GM19463 (cell line): ENCODE measurements around the gene CREB3L4.
A peak's percentile ranks its signal among the peaks of the same experiment; 100 is the strongest.
"Not testable (repeated sequence)": the region's sequence is repeated elsewhere in the genome, so short reads cannot be mapped to it uniquely, and the experiment has no call there.

Source experiments
- ATAC-seq: cut with Tn5 transposase; IDR thresholded peaks from one replicate; pipeline ENCODE4 v1.9.1; 2021; ENCODE audit warnings: mild to moderate bottlenecking, moderate library complexity; ENCODE audit not compliant: unreplicated experiment

CREB3L4 gene

GRCh38 chr1:153984123-153984894 is 16.6 kb downstream of the CREB3L4 start:
- no peak for ATAC-seq

DNA sequence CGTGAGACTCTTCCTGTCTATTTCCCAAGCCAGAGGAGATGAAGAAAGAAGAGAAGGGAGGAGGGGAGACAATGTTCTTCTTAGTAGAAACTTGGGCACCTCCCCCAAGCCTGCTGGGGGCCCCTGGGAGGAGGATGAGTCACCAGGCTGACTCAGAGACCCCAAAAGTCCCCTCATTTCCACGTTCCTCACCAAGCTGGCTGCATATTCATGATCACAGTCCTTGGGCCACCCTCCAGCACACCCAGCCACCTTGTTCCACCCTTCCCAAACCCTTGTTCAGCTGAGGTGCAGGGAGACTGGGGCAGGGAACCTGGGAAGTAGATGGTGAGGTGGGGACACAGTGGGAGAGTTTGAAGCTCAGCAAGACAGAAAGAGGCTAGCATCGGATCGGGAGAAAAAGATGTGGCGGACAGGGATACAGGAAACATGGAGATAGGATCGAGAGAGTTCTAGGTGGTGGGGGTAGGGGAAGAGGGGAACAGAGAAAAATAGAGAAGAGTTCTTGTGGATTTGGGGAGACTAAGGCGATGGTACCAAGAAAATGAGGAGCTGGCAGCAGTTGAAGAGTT is 17.7 kb downstream of the CREB3L4 start:
- ATAC-seq = no peak

DNA sequence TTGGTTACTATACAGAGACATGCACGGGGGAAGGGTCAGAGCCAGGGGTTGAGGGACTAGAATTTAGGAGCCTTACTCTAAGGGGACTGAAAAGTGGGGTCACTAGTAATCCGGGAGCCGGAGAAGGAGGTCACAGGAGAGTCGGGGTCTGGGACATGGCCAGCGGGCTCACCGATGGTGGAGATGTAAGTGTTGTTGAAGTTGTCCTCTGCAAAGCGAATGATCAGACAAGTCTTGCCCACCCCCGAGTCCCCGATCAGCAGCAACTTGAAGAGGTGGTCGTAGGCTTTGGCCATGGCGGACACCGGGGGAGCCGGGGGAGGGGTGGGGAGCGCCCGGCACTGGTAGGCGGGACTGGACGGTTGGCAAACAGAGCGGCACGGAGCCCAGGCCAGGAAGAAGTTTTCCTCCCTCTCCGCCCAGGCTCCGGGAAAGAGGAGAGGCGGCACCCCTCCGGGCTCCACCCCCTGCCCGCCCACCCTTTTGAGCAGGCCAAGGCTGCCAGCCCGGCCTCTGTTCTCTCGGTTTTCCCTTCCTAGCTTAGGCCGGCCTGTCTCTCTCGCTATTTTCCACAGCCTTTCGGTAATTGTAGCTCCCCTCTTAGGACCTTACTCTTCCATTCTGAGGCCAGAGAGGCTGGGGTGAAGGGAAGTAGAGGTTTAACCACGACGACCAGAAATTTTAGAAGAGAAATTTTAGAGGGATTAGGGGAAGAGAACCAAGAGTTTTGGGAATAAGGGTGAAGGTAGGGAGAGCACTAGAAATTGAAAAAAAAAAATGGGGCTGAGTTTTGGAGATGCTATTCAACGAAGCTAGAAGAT is 18.4 kb downstream of the CREB3L4 start, which contains the start of gene RAB13:
Gene RAB13, minus strand, starts transcription at position 399 of the 821 bp plus-strand sequence. Its CDS starts 103 bp downstream, at position 296.
- no peak for ATAC-seq

DNA sequence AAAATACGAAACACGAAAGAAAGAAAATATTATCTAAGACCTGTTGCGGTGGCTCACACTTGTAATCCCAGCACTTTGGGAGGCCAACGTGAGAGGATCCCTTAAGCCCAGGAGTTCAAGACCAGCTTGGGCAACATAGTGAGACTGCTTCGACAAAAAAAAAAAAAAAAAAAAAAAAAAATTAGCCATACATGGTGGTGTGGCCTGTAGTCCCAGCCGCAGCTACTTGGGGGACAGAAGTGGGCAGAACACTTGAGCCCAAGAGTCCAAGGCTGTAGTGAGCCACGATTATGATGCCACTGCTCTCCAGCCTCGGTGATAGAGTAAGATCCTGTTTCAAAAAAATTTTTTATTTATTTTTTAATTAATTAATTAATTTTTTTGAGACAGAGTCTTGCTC is 19.9 kb downstream of the CREB3L4 start:
- ATAC-seq = no peak

GRCh38 chr1:153990468-153991150 is 22.9 kb downstream of the CREB3L4 start, which contains the start of gene RPS27:
RPS27 (plus strand) TSS chr1:153990762; CDS start chr1:153990797, 35 bp downstream.
- peak; percentile 60 for ATAC-seq

DNA sequence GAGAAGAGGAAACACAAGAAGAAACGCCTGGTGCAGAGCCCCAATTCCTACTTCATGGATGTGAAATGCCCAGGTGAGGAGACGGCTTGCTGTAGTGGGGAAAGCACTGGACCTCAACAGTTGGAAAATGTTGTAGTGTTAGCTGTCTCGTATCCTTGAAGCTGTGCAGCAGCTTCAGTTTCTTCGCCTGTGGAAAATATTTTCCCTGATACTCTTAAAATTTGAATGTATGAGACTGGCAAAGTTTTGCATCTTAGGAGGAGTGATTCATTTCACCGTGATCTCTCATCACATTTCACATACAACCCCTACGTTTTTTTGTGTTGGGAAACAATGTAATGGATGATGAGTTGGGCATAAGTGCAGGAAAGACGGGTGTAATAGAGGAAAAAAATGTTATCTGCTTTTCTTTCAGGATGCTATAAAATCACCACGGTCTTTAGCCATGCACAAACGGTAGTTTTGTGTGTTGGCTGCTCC is 23.5 kb downstream of the CREB3L4 start:
- ATAC-seq = no peak

DNA sequence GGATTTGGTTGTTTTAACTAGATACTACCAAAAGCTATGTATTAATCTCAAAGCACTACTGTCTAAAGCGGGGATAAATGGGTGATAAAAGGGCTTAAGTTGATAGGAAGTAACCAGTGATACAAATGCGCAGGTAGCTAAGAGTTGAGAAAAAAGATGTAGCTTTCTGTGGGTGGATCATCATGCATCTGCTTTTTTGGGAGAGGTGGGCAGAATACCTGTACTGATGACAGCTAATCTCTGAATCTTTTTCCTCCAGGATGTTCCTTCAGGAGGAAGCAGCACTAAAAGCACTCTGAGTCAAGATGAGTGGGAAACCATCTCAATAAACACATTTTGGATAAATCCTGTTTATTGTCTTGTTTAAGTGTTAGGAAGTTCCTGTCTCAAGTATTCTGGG is 24.1 kb downstream of the CREB3L4 start:
- no peak for ATAC-seq

GRCh38 chr1:153995202-153995601 is 27.5 kb downstream of the CREB3L4 start:
- no peak for ATAC-seq

GRCh38 chr1:153995640-153996039 is 27.9 kb downstream of the CREB3L4 start:
- no peak for ATAC-seq

GRCh38 chr1:153996882-153997281 is 29.2 kb downstream of the CREB3L4 start:
- not testable (repeated sequence) for ATAC-seq

GRCh38 chr1:154000420-154000819 is 32.7 kb downstream of the CREB3L4 start:
- ATAC-seq = no peak

- ATAC-seq = no peak
These were observed 38.4 kb downstream of the CREB3L4 start for GRCh38 chr1:154006136-154006535.

DNA sequence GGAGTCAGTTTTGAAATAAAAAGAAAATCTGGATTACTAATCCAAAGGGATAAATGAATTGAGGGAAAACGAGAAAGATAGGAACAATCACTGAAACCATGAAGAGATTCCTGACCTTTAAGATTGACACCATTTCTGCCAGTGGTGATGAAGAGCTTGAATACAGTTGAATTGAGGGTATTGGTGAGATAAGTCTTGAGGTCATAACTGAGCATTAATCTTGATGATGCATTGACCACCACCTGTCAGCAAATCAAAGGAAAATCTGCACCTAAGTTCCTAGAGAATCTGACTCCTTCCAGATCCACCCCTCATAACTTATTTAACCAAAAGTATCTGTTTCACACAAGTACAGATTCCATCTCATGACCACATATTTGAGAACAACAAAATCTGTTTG is 44.4 kb downstream of the CREB3L4 start:
- no peak for ATAC-seq

DNA sequence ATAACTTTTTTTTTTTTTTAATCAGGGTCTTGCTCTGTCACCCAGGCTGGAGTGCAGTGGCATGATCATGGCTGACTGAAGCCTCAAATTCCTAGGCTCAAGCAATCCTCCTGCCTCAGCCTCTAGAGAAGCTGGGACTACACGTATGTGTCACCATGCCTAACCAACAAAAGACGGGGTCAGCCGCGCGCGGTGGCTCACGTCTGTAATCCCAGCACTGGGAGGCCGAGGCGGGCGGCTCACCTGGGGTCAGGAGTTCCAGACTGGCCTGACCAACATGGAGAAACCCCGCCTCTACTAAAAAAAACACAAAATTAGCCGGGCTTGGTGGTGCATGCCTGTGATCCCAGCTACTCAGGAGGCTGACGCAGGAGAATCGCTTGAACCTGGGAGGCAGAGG is 44.8 kb downstream of the CREB3L4 start:
- not testable (repeated sequence) for ATAC-seq

GRCh38 chr1:154014154-154014907 is 46.6 kb downstream of the CREB3L4 start:
- no peak for ATAC-seq

GRCh38 chr1:154019269-154019668 is 51.6 kb downstream of the CREB3L4 start:
- no peak for ATAC-seq

GRCh38 chr1:154019940-154020339 is 52.2 kb downstream of the CREB3L4 start:
- ATAC-seq = no peak
